Peyer's patch (tissue), 4 donors: ENCODE results near the gene PC. TPM values are rescaled to one million over a fixed set of nuclear protein-coding genes. Genes with fewer than 3 reads are reported as not detected.

ENCODE experiments used
- DNase-seq, 3 donors: peaks; one replicate each; pipeline ENCODE4 v3.0.0-alpha.2; 2017 to 2019
- H3K27ac ChIP-seq, 4 donors: fragments of 200-600 bp; sonication (generic); one replicate each; pipeline ENCODE4 v1.5.1; 2016 to 2019
- H3K27me3 ChIP-seq, 2 donors: fragments of 200-600 bp; sonication (generic); one replicate each; pipeline ENCODE4 v1.5.1; 2019
- H3K36me3 ChIP-seq, 3 donors: fragments of 200-600 bp; sonication (generic); one replicate each; pipeline ENCODE4 v1.5.1; 2016 to 2019
- H3K4me1 ChIP-seq, 4 donors: fragments of 200-600 bp; sonication (generic); one replicate each; pipeline ENCODE4 v1.5.1; 2016 to 2019
- H3K4me3 ChIP-seq, 4 donors: fragments of 200-600 bp; sonication (generic); 1 replicate in 3 of 4; 2 replicates in 1 of 4; pipeline ENCODE4 v1.5.1; 2016 to 2019; ENCODE audit warnings: mild to moderate bottlenecking in 1 of 4
- H3K9me3 ChIP-seq, 4 donors: fragments of 200-600 bp; sonication (generic); one replicate each; pipeline ENCODE4 v1.5.1; 2016 to 2019; ENCODE audit warnings: mild to moderate bottlenecking in 1 of 4
- POLR2A ChIP-seq, 2 donors: fragments of 450-650 bp; IDR thresholded peaks; one replicate each; pipeline ENCODE4 v1.5.1; 2017; ENCODE audit warnings: antibody characterized with exemption in 2 of 2, mild to moderate bottlenecking in 2 of 2, moderate library complexity in 2 of 2
- total RNA-seq, 4 donors: library from RNA; depleted of rRNA; stranded (reverse); fragments of >200 nt; gene quantifications; one replicate each; pipeline ENCODE4 v1.1.0, GENCODE V29; 2016
- TF ChIP-seq, protein P1 (sequence below), 6 experiments: fragments of 450-650 bp in 4 of 6; fragments of 200-600 bp in 2 of 6; sonication (generic) in 1 of 6; IDR thresholded peaks; one replicate each; pipeline ENCODE4 v1.5.1; 2017 to 2019; ENCODE audit warnings: antibody characterized with exemption in 6 of 6, mild to moderate bottlenecking in 3 of 6, moderate library complexity in 1 of 6

PC gene
- total RNA-seq, 4 donors from 2014 or later = 15.7 to 88.9 (median 77.2) TPM

DNA sequence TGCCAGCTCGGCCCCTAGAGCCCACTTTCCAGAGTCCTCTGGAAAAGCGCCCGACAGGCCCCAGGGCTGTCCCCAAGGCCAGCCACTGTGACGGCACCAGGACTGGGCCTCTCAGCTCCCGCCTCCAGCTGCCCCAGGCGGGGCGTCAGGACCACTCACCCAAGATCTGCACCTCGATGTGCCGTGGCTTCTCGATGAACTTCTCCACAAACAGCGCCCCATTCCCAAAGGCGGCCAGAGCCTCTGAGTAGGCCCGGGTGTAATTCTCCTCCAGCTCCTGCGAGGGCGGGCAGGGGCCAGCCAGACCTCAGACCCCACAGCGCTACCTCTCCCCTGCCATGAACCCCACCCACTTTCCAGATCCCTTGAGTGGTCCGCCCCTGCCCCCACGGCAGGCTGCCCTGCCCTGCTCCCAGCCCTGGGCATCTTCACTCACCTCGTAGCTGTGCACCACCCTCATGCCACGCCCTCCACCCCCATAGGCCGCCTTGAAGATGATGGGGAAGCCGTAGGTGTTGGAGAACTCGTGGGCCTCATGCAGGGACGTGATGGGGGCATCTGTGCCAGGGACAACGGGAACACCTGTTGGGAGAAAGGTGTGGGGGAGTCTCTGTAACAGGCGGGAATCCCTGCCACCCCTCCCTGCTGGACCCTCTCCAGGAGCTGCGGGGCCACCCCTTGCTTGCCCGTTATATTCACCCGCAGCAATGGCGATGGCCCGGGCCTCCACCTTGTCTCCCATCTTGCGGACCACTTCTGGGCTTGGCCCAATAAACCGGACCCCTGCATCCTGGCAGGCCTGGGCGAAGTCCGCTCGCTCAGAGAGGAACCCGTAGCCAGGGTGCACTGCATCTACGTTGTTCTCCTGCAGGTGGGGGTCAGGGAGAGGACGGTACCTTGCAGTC, 87.3 kb downstream of the PC start:
- H3K4me1 ChIP-seq = peaks cover 0 to 4% (median 0%) of the 10 kb centered on the region in 4 donors
- H3K9me3 ChIP-seq = no peaks in the 10 kb centered on the region
- H3K27ac ChIP-seq = no peak overlapping the region
- no peak for TF ChIP-seq POLR2A (IDR thresholded peaks at IDR 0.05)
- TF ChIP-seq, protein P1, sequence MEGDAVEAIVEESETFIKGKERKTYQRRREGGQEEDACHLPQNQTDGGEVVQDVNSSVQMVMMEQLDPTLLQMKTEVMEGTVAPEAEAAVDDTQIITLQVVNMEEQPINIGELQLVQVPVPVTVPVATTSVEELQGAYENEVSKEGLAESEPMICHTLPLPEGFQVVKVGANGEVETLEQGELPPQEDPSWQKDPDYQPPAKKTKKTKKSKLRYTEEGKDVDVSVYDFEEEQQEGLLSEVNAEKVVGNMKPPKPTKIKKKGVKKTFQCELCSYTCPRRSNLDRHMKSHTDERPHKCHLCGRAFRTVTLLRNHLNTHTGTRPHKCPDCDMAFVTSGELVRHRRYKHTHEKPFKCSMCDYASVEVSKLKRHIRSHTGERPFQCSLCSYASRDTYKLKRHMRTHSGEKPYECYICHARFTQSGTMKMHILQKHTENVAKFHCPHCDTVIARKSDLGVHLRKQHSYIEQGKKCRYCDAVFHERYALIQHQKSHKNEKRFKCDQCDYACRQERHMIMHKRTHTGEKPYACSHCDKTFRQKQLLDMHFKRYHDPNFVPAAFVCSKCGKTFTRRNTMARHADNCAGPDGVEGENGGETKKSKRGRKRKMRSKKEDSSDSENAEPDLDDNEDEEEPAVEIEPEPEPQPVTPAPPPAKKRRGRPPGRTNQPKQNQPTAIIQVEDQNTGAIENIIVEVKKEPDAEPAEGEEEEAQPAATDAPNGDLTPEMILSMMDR (IDR thresholded peaks at IDR 0.05) = no peak
- H3K4me3 ChIP-seq = no peak overlapping the region
- DNase-seq = peak in 1 of 3 donors; percentile 43
- no peaks in the 10 kb centered on the region for H3K27me3 ChIP-seq
- H3K36me3 ChIP-seq = peaks cover 0 to 22% (median 0%) of the 10 kb centered on the region in 3 donors

DNA sequence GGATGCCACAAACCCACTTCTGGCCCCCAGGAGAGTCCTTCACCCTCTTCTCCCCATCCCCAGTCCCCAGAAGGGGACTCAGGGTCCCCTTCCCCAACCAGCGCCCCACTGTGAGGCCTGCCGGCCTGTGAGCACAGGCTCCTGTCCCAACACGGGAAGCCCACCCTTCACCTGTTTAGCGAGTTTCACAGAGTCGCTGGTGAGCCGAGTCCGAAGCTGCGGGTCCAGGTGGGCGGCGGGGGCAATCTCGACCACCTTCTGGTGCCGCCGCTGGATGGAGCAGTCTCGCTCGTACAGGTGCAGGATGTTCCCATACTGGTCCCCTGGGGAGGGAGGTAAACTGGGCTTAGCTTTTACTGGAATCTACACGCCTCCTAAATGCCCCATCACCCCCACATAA, 88.1 kb downstream of the PC start:
- no peak for DNase-seq
- H3K27me3 ChIP-seq = no peaks in the 10 kb centered on the region
- peaks cover 0 to 4% (median 2%) of the 10 kb centered on the region in 4 donors for H3K4me1 ChIP-seq

DNA sequence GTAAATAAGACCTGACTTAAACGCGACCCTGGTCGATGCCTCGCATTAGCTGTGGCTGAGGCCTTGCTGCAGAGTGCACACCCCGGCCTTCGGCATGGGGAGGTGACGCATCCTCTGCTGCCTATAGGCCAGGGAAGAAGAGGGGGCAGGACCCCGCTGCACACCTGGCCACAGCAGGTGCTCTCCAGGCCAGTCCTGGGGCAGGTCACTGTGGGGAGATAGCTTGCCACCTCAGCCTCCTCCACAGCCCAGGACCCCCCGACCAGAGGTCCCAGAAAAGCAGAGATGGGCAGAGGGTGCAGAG, 88.7 kb downstream of the PC start:
- no peak overlapping the region for H3K27ac ChIP-seq
- no peak overlapping the region for H3K4me3 ChIP-seq
- no peak for TF ChIP-seq POLR2A (IDR thresholded peaks at IDR 0.05)
- TF ChIP-seq, protein P1 (IDR thresholded peaks at IDR 0.05) = no peak
- DNase-seq = no peak
- peaks cover 0 to 5% (median 4%) of the 10 kb centered on the region in 4 donors for H3K4me1 ChIP-seq
- H3K9me3 ChIP-seq = no peaks in the 10 kb centered on the region
- H3K36me3 ChIP-seq = peaks cover 0 to 22% (median 0%) of the 10 kb centered on the region in 3 donors
- H3K27me3 ChIP-seq = no peaks in the 10 kb centered on the region

More for the DNA sequence above, 88.1 kb downstream of the PC start:
- no peaks in the 10 kb centered on the region for H3K9me3 ChIP-seq
- no peak overlapping the region for H3K27ac ChIP-seq
- no peak overlapping the region for H3K4me3 ChIP-seq
- H3K36me3 ChIP-seq = peaks cover 0 to 22% (median 0%) of the 10 kb centered on the region in 3 donors
- no peak for TF ChIP-seq POLR2A (IDR thresholded peaks at IDR 0.05)
- TF ChIP-seq, protein P1 (IDR thresholded peaks at IDR 0.05) = no peak

DNA sequence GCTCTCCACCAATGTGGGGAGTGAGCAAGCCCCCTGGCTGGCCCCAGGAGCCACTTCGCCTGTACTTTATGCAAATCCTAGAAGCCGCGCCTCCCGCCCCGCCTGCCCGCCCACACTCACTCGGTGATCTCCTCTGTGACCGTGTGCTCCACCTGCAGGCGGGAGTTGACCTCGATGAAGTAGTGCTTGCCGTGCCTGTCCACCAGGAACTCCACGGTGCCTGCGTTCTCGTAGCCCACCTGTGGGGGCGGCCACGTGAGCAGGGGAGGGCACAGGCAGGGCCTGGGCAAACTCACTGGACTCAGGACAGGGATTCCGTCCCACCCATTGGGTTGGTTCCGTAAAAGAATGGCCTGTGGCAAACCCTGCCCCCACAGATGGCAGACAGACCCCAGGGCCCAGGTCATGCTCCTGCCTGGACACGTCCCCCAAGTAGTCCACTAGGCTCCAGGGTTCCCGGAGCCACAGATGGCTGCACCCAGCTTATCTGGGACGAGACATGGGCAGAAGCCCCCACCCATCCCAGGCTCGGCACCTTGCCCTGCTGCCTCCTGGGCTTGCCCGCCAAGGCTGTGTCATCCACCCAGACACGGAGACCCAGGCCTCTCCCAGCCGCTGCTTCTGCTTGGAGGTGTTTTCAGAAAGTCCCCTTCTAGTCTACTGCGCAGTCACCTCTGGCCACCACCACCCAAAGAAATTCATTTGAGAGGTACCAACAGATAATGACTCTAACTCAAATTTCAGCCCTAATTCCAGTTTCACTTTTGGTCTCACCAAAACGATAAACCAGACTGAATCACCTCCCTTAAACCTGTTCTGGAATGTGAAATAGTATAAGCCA, 89.2 kb downstream of the PC start:
- Histone ChIP-seq H3K4me3 (no peak overlapping the region), H3K36me3 (peaks cover 0 to 22% (median 0%) of the 10 kb centered on the region in 3 donors), H3K9me3 (no peaks in the 10 kb centered on the region), H3K27ac (no peak overlapping the region), H3K27me3 (no peaks in the 10 kb centered on the region), H3K4me1 (peaks cover 0 to 5% (median 4%) of the 10 kb centered on the region in 4 donors)
- TF ChIP-seq, protein P1 (IDR thresholded peaks at IDR 0.05) = peak; percentile 51 to 70 (median 67)
- TF ChIP-seq POLR2A (IDR thresholded peaks at IDR 0.05) = peak in 1 of 2 donors; percentile 15
- DNase-seq = peak; percentile 86 to 93 (median 90)

DNA sequence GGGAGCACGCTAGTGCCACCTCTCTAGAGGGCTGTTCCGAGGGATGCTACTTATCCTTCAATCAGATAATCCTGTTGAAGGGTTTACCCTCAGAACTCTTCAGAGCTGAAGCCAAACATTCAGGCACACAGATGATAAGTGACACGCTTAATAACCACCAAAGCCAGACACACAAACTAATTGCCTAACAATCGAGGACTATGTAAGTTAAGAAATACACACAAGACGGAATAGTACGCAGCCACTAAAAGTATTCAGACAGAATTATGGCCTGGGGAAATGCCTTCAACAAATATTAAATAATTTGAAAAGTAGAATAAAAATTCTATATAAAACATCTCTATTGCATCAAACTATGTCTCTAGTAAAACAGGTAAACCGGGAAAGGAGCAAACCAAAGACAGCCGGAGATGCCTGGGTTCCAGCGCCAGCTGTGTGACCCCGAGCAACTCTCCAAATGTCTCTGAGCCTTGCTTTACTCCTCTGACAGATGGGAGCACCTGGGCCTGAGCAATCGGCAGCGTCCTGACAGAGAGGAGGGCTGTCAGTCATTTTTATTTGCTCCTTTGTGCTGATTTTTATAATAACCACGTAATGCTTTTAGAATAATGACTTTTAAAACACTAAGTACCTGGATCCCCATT, 90.0 kb downstream of the PC start:
- no peak for DNase-seq
- no peaks in the 10 kb centered on the region for H3K9me3 ChIP-seq
- TF ChIP-seq, protein P1 (IDR thresholded peaks at IDR 0.05) = no peak
- TF ChIP-seq POLR2A (IDR thresholded peaks at IDR 0.05) = no peak
- H3K27ac ChIP-seq = no peak overlapping the region
- peaks cover 0 to 22% (median 0%) of the 10 kb centered on the region in 3 donors for H3K36me3 ChIP-seq
- no peak overlapping the region for H3K4me3 ChIP-seq
- H3K27me3 ChIP-seq = no peaks in the 10 kb centered on the region
- H3K4me1 ChIP-seq = peaks cover 0 to 5% (median 4%) of the 10 kb centered on the region in 4 donors
